GM18505 (cell line): ENCODE data around the gene ZNF385B.

Experiments used
- ATAC-seq: cut with Tn5 transposase; IDR thresholded peaks from one replicate; pipeline ENCODE4 v1.9.1; 2021; ENCODE audit not compliant: unreplicated experiment
- POLR2A ChIP-seq: IDR thresholded peaks from 4 replicates; pipeline ENCODE4 v1.6.1; 2011; ENCODE audit warnings: borderline replicate concordance; ENCODE audit not compliant: insufficient read depth, insufficient read length; ENCODE audit errors: extremely low read depth

Gene ZNF385B

GRCh38 chr2:179541586-179541985, 319.8 kb downstream of the ZNF385B start:
- TF ChIP-seq POLR2A, result no peak

GRCh38 chr2:179539124-179539511, 322.3 kb downstream of the ZNF385B start:
- TF ChIP-seq POLR2A, result no peak
- no peak for ATAC-seq

More at GRCh38 chr2:179541586-179541985, 319.8 kb downstream of the ZNF385B start:
- ATAC-seq, result no peak

- no peak for TF ChIP-seq POLR2A
- no peak for ATAC-seq
Observed at GRCh38 chr2:179538406-179539123, 322.8 kb downstream of the ZNF385B start.

- no peak for TF ChIP-seq POLR2A
Observed at GRCh38 chr2:179536185-179536584, 325.2 kb downstream of the ZNF385B start.

GRCh38 chr2:179533875-179534274, 327.5 kb downstream of the ZNF385B start:
- no peak for ATAC-seq
- no peak for TF ChIP-seq POLR2A

More at GRCh38 chr2:179536185-179536584, 325.2 kb downstream of the ZNF385B start:
- no peak for ATAC-seq

GRCh38 chr2:179532863-179533278, 328.5 kb downstream of the ZNF385B start:
- TF ChIP-seq POLR2A, result no peak
- ATAC-seq, result no peak

- TF ChIP-seq POLR2A, result no peak
- ATAC-seq, result no peak
Observed at GRCh38 chr2:179528576-179529069, 332.8 kb downstream of the ZNF385B start.

GRCh38 chr2:179525340-179525739, 336.1 kb downstream of the ZNF385B start:
- ATAC-seq, result no peak
- TF ChIP-seq POLR2A, result no peak

GRCh38 chr2:179524809-179525339, 336.5 kb downstream of the ZNF385B start:
- ATAC-seq, result no peak
- TF ChIP-seq POLR2A, result no peak

- ATAC-seq, result no peak
- no peak for TF ChIP-seq POLR2A
Observed at GRCh38 chr2:179521944-179522343, 339.5 kb downstream of the ZNF385B start.

GRCh38 chr2:179518830-179519229, 342.6 kb downstream of the ZNF385B start:
- TF ChIP-seq POLR2A, result no peak
- ATAC-seq, result no peak

GRCh38 chr2:179513181-179513580, 348.2 kb downstream of the ZNF385B start:
- TF ChIP-seq POLR2A, result no peak
- no peak for ATAC-seq

- TF ChIP-seq POLR2A, result no peak
- ATAC-seq, result no peak
Observed at GRCh38 chr2:179512281-179513035, 349.0 kb downstream of the ZNF385B start.
